Stomach (tissue), 9 donors: ENCODE results near the gene PGRMC2. TPM values are rescaled to one million over a fixed set of nuclear protein-coding genes. Genes with fewer than 3 reads are reported as not detected.

Experiments used
- DNase-seq, 2 donors: peaks; one replicate each; pipeline versions ENCODE4 v3.0.0 to v3.0.0-alpha.2; 2013 to 2019
- H3K27ac ChIP-seq, 5 donors: fragments of 200-600 bp in 4 of 5; sonication (generic) in 4 of 5; one replicate each; pipeline ENCODE4 v1.5.1; 2013 to 2019; ENCODE audit warnings: mild to moderate bottlenecking in 1 of 5, moderate library complexity in 1 of 5
- H3K27me3 ChIP-seq, 3 donors: fragments of 200-600 bp; sonication (generic); one replicate each; pipeline ENCODE4 v1.5.1; 2017 to 2019; ENCODE audit warnings: mixed run types in 1 of 3
- H3K36me3 ChIP-seq, 4 donors: fragments of 200-600 bp; sonication (generic); 1 replicate in 3 of 4; 2 replicates in 1 of 4; pipeline ENCODE4 v1.5.1; 2016 to 2019
- H3K4me1 ChIP-seq, 4 donors: fragments of 200-600 bp; sonication (generic); one replicate each; pipeline ENCODE4 v1.5.1; 2016 to 2019
- H3K4me3 ChIP-seq, 4 donors: fragments of 200-600 bp; sonication (generic) in 3 of 4; one replicate each; pipeline ENCODE4 v1.5.1; 2016 to 2019; ENCODE audit warnings: mild to moderate bottlenecking in 1 of 4
- H3K9me3 ChIP-seq, 4 donors: fragments of 200-600 bp; sonication (generic); one replicate each; pipeline ENCODE4 v1.5.1; 2016 to 2019
- EP300 ChIP-seq: sonication (generic); formaldehyde crosslinking; IDR thresholded peaks from one replicate; pipeline ENCODE4 v1.6.1; 2017; ENCODE audit warnings: antibody characterized with exemption
- POLR2A ChIP-seq, 4 donors: fragments of 450-650 bp; IDR thresholded peaks; one replicate each; pipeline ENCODE4 v1.6.1; 2016; ENCODE audit warnings: antibody characterized with exemption in 4 of 4, control low read depth in 2 of 4, mild to moderate bottlenecking in 1 of 4, moderate library complexity in 1 of 4
- POLR2AphosphoS5 ChIP-seq, 3 donors: sonication (generic); formaldehyde crosslinking; IDR thresholded peaks; one replicate each; pipeline ENCODE4 v1.6.1; 2016; ENCODE audit warnings: antibody characterized with exemption in 3 of 3
- whole genome bisulfite sequencing, 5 donors: extraction: QIAGEN DNeasy Blood & Tissue Kit in 3 of 5; methylation state at CpG; one replicate each; pipeline versions ENCODE4 v1.1.5 to v1.1.7; 2013 to 2018; 5-methylcytosine and 5-hydroxymethylcytosine counted together
- intact Hi-C: fragments of 100-400 bp; cut with DNase I; formaldehyde crosslinking; loops from one replicate; pipeline ENCODE4 v1.15.1; 2023; ENCODE audit warnings: low total_unique reads
- polyA plus RNA-seq, 3 donors: library from polyadenylated mRNA; stranded (reverse); fragments of 200-250 nt; gene quantifications; one replicate each; pipeline ENCODE4 v1.2.3, GENCODE V29; 2013
- total RNA-seq, 5 donors: library from RNA; depleted of rRNA; stranded (reverse); fragments of >200 nt; gene quantifications; one replicate each; pipeline versions ENCODE4 v1.1.0 to v1.2.3, GENCODE V29; 2014 to 2016
- TF ChIP-seq, protein P1 (sequence below), 7 experiments: fragments of 450-650 bp in 4 of 7; fragments of 200-600 bp in 3 of 7; sonication (generic) in 3 of 7; IDR thresholded peaks; one replicate each; pipeline ENCODE4 v1.5.1; 2016 to 2019; ENCODE audit warnings: antibody characterized with exemption in 7 of 7, control low read depth in 2 of 7, mild to moderate bottlenecking in 1 of 7
- donor health status: healthy with polysubstance abuse.
- donor health status: Bipolar disorder and iron deficiency.
- donor health status: healthy.

The PGRMC2 gene
- total and polyA plus RNA-seq, 8 donors, result 7.2 to 101 (median 38.6) TPM

DNA sequence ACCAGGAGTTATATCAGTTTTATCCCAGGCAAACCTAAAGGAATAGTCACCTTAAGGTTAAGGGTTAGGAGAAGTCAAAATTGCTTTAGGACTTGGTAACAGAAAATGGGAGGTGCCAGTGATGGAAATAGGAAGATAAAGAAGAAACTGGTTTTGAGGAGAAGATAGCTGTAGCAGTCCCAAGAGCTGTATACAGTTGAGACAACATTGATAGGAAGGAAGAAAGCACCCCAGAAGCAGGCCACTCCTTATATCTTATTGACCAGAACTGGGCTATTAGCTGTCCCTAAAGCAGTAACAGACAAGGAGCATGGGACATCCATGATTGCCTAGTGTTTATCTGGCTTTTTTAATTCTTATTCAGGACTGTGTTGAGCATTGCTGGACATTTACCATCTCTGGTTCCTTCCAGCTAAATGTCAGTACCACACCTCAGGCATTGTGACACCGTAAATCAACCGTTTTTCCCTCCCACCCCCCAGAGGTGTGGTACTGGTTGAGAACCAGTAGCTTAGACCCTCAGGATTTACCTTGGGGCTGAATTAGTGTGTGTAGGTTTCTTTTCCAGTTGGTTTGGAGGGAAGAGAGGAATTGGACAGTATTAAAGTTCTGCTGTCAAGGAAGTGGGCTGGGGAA is 2.0 kb upstream of the PGRMC2 start:
- Histone ChIP-seq H3K36me3 (no peaks in the 10 kb centered on the region), H3K27ac (no peak overlapping the region), H3K27me3 (no peaks in the 10 kb centered on the region), H3K4me3 (no peak overlapping the region), H3K4me1 (peaks cover 10 to 34% (median 24%) of the 10 kb centered on the region in 4 donors), H3K9me3 (no peaks in the 10 kb centered on the region)
- 68 to 97% (median 94%) methylated on average over 2 of the region's 2 CpGs for WGBS, 5 donors
- no peak for TF ChIP-seq EP300
- TF ChIP-seq, protein P1, sequence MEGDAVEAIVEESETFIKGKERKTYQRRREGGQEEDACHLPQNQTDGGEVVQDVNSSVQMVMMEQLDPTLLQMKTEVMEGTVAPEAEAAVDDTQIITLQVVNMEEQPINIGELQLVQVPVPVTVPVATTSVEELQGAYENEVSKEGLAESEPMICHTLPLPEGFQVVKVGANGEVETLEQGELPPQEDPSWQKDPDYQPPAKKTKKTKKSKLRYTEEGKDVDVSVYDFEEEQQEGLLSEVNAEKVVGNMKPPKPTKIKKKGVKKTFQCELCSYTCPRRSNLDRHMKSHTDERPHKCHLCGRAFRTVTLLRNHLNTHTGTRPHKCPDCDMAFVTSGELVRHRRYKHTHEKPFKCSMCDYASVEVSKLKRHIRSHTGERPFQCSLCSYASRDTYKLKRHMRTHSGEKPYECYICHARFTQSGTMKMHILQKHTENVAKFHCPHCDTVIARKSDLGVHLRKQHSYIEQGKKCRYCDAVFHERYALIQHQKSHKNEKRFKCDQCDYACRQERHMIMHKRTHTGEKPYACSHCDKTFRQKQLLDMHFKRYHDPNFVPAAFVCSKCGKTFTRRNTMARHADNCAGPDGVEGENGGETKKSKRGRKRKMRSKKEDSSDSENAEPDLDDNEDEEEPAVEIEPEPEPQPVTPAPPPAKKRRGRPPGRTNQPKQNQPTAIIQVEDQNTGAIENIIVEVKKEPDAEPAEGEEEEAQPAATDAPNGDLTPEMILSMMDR (IDR thresholded peaks at IDR 0.05), result no peak
- no peak for TF ChIP-seq POLR2A (IDR thresholded peaks at IDR 0.05)
- no peak for TF ChIP-seq POLR2AphosphoS5 (IDR thresholded peaks at IDR 0.05)
- intact Hi-C loops, result no loop called here
- no peak for DNase-seq

DNA sequence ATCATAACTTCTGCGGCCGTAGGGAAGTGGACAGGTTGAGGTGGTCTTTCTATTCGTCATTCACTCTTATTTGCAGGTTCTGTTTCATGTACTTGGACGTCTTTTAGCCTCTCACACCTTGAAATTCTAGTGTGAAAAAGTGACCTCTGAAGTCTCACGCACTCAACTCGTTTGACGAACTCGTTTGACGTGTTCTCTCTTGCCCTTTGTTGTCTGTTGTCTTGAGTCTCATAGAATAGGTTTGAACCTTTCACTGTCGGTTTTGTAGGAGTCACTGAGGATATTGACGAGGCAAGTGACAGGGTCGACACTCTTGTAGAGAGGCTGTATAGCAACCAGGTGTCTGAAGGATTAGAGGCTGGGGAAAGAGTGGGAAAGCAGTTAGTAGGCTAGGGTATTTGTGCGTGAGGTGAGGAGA is 1.1 kb upstream of the PGRMC2 start:
- intact Hi-C loops, result no loop called here
- Histone ChIP-seq H3K4me3 (peak overlapping the region; percentile 62 to 94 (median 86)), H3K36me3 (peaks cover 0 to 3% (median 0%) of the 10 kb centered on the region in 4 donors), H3K27me3 (no peaks in the 10 kb centered on the region), H3K4me1 (peaks cover 13 to 43% (median 33%) of the 10 kb centered on the region in 4 donors), H3K27ac (peak overlapping the region; percentile 93 to 97 (median 95)), H3K9me3 (no peaks in the 10 kb centered on the region)
- WGBS, 5 donors, result 2 to 6% (median 3%) methylated on average over 13 of the region's 13 CpGs
- TF ChIP-seq POLR2AphosphoS5 (IDR thresholded peaks at IDR 0.05), result peak in 1 of 3 donors; percentile 10
- no peak for TF ChIP-seq EP300
- peak; percentile 34 to 86 for DNase-seq

DNA sequence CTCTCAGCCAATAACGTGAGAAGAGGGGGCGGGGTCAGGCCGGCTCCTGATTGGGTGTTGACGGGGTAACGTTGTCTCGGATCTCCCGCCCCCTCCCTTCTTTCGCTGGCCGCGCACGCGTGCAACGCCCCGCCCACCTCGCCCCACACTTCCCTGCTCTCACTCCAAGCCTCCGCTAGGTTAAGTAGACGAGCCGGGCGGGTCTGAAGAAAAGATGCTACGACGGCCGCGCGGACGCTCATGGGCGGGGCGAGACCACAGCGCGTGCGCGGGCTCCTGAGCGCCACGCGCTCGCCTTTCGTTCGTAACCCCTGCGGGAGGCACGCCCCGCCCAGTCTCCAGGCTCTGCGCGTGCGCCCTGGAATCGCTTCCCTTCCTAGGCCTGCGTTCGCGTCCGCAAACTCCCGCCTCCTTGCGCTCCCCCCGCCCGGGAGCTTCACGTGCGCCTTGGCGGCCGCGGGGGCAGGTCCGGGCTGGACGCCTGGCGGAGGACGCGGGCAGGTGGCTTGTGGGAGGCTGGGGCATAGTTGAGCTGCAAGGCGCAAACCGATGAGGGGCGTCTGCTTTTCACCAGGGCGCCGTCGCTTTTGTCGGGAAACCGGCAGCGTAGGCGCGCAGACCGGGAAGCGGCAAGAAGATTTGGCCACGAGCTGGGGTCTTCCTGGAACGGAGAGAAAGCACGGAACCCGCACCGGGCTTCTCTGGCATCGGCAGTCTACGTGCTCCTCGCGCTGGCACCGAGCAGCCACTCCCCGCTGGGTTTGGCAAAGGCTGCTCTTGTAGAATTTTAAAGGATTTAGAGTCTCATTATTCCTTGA is 467 bp upstream of the PGRMC2 start:
- Histone ChIP-seq H3K4me3 (peak overlapping the region; percentile 62 to 94 (median 86)), H3K4me1 (peaks cover 13 to 49% (median 39%) of the 10 kb centered on the region in 4 donors), H3K36me3 (peaks cover 0 to 3% (median 0%) of the 10 kb centered on the region in 4 donors), H3K27me3 (no peaks in the 10 kb centered on the region), H3K9me3 (no peaks in the 10 kb centered on the region), H3K27ac (peak overlapping the region; percentile 93 to 97 (median 95))
- TF ChIP-seq, protein P1 (IDR thresholded peaks at IDR 0.05), result peak in 5 of 7 experiments; percentile 11 to 63 (median 25)
- TF ChIP-seq POLR2A (IDR thresholded peaks at IDR 0.05) (peak in 1 of 4 donors; percentile 61), POLR2AphosphoS5 (IDR thresholded peaks at IDR 0.05) (peak; percentile 92 to 98 (median 94)), EP300 (no peak)
- peak; percentile 100 for DNase-seq
- intact Hi-C loops, result no loop called here
- 0 to 1% (median 0%) methylated on average over 19 to 86 of the region's 86 CpGs for WGBS, 5 donors

DNA sequence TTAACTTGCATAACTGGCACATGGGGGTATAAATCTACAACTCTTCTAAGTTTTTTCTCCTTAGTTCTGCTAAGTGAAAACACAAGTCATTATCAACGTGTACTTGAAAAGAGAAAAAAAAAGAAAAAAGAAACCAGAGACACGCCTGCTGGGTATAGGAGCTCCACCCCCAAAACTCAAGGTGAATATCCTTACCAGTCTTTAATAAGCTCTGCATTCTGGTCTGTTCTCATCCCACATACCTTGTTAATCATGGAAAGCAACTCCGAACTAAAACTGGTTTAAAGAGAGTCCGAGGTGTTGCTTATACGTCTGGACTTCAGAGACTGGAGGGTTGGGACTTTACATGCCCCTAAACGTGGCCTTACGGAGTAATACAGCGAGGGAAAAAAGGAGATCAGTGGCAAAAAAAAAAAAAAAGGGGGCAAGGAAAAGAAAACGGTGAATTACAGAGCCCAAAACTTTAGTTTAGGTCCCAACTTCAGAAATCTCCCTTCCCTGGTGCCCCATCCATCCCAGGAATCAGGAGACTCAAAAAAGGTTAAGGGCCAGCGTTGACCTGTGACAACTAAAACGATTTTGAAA is 1.0 kb downstream of the PGRMC2 start:
- no peaks in the 10 kb centered on the region for H3K9me3 ChIP-seq
- TF ChIP-seq POLR2A (IDR thresholded peaks at IDR 0.05) (no peak), POLR2AphosphoS5 (IDR thresholded peaks at IDR 0.05) (peak in 2 of 3 donors; percentile 26 to 59)
- peaks cover 13 to 65% (median 47%) of the 10 kb centered on the region in 4 donors for H3K4me1 ChIP-seq
- peak in 1 of 2 donors; percentile 80 for DNase-seq
- peak overlapping the region; percentile 62 to 94 (median 86) for H3K4me3 ChIP-seq
- H3K36me3 ChIP-seq, result peaks cover 0 to 3% (median 0%) of the 10 kb centered on the region in 4 donors
- peak overlapping the region; percentile 93 to 97 (median 95) for H3K27ac ChIP-seq
- intact Hi-C loops, result no loop called here
- WGBS, 5 donors, result 0 to 2% (median 1%) methylated on average over 11 of the region's 11 CpGs
- H3K27me3 ChIP-seq, result no peaks in the 10 kb centered on the region
